ENCODE data around the gene MMP11.

DNA sequence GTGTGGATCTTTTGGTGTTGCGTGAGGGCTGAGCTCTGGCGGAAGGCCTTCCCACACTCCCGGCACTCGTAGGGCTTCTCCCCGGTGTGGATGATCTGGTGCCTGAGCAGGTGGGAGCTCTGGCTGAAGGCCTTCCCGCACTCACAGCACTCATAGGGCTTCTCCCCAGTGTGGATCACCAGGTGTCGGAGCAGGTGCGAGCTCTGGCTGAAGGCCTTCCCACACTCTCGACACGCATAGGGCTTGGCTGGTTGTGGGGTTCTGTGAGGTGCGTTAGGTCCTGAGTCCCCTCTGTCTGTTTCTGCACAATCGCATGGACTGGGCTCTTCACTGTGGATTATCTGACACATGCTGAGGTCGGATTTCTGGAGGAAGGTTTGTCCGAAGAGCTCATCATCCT, 28.2 kb upstream of the MMP11 start:
- TF ChIP-seq, protein P1, sequence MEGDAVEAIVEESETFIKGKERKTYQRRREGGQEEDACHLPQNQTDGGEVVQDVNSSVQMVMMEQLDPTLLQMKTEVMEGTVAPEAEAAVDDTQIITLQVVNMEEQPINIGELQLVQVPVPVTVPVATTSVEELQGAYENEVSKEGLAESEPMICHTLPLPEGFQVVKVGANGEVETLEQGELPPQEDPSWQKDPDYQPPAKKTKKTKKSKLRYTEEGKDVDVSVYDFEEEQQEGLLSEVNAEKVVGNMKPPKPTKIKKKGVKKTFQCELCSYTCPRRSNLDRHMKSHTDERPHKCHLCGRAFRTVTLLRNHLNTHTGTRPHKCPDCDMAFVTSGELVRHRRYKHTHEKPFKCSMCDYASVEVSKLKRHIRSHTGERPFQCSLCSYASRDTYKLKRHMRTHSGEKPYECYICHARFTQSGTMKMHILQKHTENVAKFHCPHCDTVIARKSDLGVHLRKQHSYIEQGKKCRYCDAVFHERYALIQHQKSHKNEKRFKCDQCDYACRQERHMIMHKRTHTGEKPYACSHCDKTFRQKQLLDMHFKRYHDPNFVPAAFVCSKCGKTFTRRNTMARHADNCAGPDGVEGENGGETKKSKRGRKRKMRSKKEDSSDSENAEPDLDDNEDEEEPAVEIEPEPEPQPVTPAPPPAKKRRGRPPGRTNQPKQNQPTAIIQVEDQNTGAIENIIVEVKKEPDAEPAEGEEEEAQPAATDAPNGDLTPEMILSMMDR (conservative IDR thresholded peaks at IDR 0.05), result no peak
- no peak for TF ChIP-seq ZFX (IDR thresholded peaks at IDR 0.05)

All from C4-2B (cell line).